Measurements from ENCODE around the gene NFAM1. TPM values are rescaled to one million over a fixed set of nuclear protein-coding genes. Genes with fewer than 3 reads are reported as not detected.

Gene NFAM1
- total RNA-seq, 1 experiment from 2014 or later: 0.12 TPM

DNA sequence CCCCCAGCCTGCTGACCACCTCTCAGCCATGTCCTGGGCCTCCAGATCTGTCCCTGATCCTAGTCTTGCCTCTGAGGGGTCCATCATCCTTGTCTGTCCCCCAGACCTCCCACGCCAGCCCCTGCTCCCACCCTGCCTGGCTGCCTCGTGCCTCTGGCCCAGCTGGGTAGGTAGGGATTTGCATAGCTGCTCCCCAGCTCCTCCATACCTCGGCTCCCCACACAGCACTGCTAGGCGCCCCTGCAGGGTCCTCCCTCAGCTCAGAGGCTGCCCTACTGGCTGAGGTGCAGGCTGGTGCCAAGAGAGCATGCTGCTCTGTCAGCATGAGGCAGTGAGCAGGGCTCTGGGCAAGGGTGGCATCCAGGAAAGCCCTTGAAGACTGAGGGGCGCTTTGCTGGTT is 47.7 kb downstream of the NFAM1 start:
- no peaks in the 10 kb centered on the region for H3K27me3 ChIP-seq (ENCODE audit: insufficient read depth, low read length)
- no TSS peak for BruUV-seq (replicated peaks)
- H3K9ac ChIP-seq (ENCODE audit: low read length): no peak overlapping the region
- no peaks in the 10 kb centered on the region for H3K9me2 ChIP-seq (ENCODE audit: insufficient read depth)
- no peaks in the 10 kb centered on the region for H3K36me3 ChIP-seq (ENCODE audit: control insufficient read depth in 1 of 2, insufficient read depth in 2 of 2, low read length in 2 of 2)
- no peaks in the 10 kb centered on the region for H3K9me3 ChIP-seq (ENCODE audit: control insufficient read depth in 1 of 2, insufficient read depth in 1 of 2, low read depth in 1 of 2, low read length in 2 of 2)
- no peak overlapping the region for H2AFZ ChIP-seq (ENCODE audit: low read depth, low read length, poor library complexity, severe bottlenecking)
- H3K4me3 ChIP-seq (replicated peaks in 1 of 2; ENCODE audit: low read depth in 1 of 2, low read length in 2 of 2): no peak overlapping the region
- ATAC-seq: no peak
- H4K20me1 ChIP-seq (ENCODE audit: insufficient read depth): no peaks in the 10 kb centered on the region
- ChIA-PET POLR2A (no interaction called here), RAD21 (ENCODE audit: low non-redundant PET in 1 of 2, low total read pairs in 2 of 2, uncharacterized antibody in 2 of 2, unreplicated experiment in 2 of 2) (no interaction called here), CTCF (no interaction called here)
- H3K4me1 ChIP-seq (ENCODE audit: control insufficient read depth in 1 of 2, insufficient read depth in 2 of 2, low read length in 2 of 2): 0 out of 4 replicates have a peak, but pooled peaks cover 0 to 4% of the 10 kb centered on the region in 2 experiments
- H3K4me2 ChIP-seq (ENCODE audit: low read length): no peak overlapping the region
- DNase-seq (ENCODE audit: low read depth, low spot score): no peak
- TF ChIP-seq REST (IDR thresholded peaks at IDR 0.05; ENCODE audit: low read depth) (no peak), ZNF274 (IDR thresholded peaks at IDR 0.05; ENCODE audit: low read depth, low read length) (no peak), CEBPB (IDR thresholded peaks at IDR 0.05; ENCODE audit: low read depth) (no peak), POLR2AphosphoS5 (IDR thresholded peaks at IDR 0.05; ENCODE audit: low read depth, low read length) (no peak), FOSL1 (IDR thresholded peaks at IDR 0.05; ENCODE audit: low read depth) (no peak), RAD21 (IDR thresholded peaks at IDR 0.05; ENCODE audit: low read depth) (no peak), EZH2phosphoT487 (IDR thresholded peaks at IDR 0.05; ENCODE audit: borderline replicate concordance) (no peak), SRF (IDR thresholded peaks at IDR 0.05; ENCODE audit: low read depth) (no peak), CBX3 (IDR thresholded peaks at IDR 0.05; ENCODE audit: low read depth) (no peak), POLR2A (IDR thresholded peaks at IDR 0.05; ENCODE audit: borderline replicate concordance, extremely low read depth, insufficient read depth, insufficient read length) (no peak), TCF7L2 (IDR thresholded peaks at IDR 0.05; ENCODE audit: borderline replicate concordance, extremely low read depth, insufficient read depth, insufficient read length) (no peak), MAX (IDR thresholded peaks at IDR 0.05) (no peak), EZH2 (IDR thresholded peaks at IDR 0.05) (no peak), JUND (IDR thresholded peaks at IDR 0.05) (no peak), EGR1 (IDR thresholded peaks at IDR 0.05; ENCODE audit: low read depth) (no peak), SIN3A (IDR thresholded peaks at IDR 0.05; ENCODE audit: low read depth) (no peak)
- TF ChIP-seq, protein P1, sequence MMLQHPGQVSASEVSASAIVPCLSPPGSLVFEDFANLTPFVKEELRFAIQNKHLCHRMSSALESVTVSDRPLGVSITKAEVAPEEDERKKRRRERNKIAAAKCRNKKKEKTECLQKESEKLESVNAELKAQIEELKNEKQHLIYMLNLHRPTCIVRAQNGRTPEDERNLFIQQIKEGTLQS (IDR thresholded peaks at IDR 0.05): no peak
- TF ChIP-seq, protein P2, sequence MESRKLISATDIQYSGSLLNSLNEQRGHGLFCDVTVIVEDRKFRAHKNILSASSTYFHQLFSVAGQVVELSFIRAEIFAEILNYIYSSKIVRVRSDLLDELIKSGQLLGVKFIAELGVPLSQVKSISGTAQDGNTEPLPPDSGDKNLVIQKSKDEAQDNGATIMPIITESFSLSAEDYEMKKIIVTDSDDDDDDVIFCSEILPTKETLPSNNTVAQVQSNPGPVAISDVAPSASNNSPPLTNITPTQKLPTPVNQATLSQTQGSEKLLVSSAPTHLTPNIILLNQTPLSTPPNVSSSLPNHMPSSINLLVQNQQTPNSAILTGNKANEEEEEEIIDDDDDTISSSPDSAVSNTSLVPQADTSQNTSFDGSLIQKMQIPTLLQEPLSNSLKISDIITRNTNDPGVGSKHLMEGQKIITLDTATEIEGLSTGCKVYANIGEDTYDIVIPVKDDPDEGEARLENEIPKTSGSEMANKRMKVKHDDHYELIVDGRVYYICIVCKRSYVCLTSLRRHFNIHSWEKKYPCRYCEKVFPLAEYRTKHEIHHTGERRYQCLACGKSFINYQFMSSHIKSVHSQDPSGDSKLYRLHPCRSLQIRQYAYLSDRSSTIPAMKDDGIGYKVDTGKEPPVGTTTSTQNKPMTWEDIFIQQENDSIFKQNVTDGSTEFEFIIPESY (IDR thresholded peaks at IDR 0.05; ENCODE audit: extremely low read depth, insufficient replicate concordance, low read length): no peak
- TF ChIP-seq, protein P3, sequence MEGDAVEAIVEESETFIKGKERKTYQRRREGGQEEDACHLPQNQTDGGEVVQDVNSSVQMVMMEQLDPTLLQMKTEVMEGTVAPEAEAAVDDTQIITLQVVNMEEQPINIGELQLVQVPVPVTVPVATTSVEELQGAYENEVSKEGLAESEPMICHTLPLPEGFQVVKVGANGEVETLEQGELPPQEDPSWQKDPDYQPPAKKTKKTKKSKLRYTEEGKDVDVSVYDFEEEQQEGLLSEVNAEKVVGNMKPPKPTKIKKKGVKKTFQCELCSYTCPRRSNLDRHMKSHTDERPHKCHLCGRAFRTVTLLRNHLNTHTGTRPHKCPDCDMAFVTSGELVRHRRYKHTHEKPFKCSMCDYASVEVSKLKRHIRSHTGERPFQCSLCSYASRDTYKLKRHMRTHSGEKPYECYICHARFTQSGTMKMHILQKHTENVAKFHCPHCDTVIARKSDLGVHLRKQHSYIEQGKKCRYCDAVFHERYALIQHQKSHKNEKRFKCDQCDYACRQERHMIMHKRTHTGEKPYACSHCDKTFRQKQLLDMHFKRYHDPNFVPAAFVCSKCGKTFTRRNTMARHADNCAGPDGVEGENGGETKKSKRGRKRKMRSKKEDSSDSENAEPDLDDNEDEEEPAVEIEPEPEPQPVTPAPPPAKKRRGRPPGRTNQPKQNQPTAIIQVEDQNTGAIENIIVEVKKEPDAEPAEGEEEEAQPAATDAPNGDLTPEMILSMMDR (IDR thresholded peaks at IDR 0.05 in 2 of 3, conservative IDR thresholded peaks at IDR 0.05 in 1 of 3; ENCODE audit: borderline replicate concordance in 1 of 3, insufficient read depth in 1 of 3, low read depth in 2 of 3, low read length in 2 of 3): no peak
- no peak overlapping the region for H3K27ac ChIP-seq (ENCODE audit: low read depth, low read length)
- no peaks in the 10 kb centered on the region for H3K79me2 ChIP-seq (ENCODE audit: insufficient read depth, low read length)
- intact Hi-C loops (cut with micrococcal nuclease): no loop called here
